ENCODE measurements around the gene RPS15.

DNA sequence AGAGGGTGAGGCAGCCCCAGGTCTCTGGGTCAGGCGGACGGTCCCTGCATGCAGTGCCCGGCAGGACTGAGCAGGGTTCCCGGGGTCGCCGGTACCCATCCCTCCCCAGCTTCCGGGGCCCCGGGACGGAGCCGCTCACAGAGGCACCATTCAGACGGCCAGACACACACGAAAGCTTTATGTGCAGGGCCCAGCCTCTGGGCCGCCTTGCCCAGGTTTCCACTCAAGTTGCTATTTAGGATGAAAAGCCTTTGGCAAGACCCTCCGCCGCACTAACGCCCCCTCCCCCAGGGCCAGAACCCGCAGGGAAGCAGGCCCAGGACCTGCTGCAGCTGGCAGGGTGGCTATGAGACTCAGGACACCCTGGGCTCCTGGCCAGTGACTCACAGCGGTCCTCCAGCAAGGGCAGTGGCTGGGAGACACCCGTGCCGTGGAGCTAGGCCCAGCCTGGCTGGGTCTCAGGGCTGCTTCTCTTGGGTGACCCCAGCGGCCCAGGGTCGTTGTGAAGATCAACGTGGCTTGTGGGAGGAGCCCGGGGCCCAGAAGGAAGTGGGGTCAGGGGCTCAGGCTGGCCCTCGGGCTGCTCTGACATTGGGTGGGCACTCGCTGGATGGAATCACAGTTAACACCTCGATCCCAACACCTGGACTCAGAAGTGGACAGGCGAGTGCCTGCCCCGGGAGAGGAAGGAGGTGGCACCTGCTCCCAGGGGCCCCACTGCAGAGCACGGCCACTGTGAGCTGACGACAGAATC, 36.0 kb downstream of the RPS15 start:
- TF ChIP-seq REST (IDR thresholded peaks at IDR 0.05; ENCODE audit: low read depth, low read length), result no peak
- TF ChIP-seq CHD2 (IDR thresholded peaks at IDR 0.05; ENCODE audit: low read length, partially characterized antibody), result no peak
- TF ChIP-seq EP300 (IDR thresholded peaks at IDR 0.05; ENCODE audit: borderline replicate concordance in 1 of 2, low read depth in 1 of 2, low read length in 1 of 2), result no peak
- TF ChIP-seq YY1 (IDR thresholded peaks at IDR 0.05; ENCODE audit: low read depth), result no peak
- no peak for TF ChIP-seq NRF1 (IDR thresholded peaks at IDR 0.05; ENCODE audit: low read depth, low read length)

Measured in SK-N-SH (cell line).